ENCODE results near the gene GABBR1. TPM values are rescaled to one million over a fixed set of nuclear protein-coding genes. Genes with fewer than 3 reads are reported as not detected.

GABBR1 gene
- polyA plus RNA-seq, 1 donor (not counting 4 experiments of a cell fraction or from before 2014, with no cell fraction given) = 18.9 TPM

- Histone ChIP-seq H3K4me2 (ENCODE audit: control insufficient read depth, extremely low read depth, insufficient read depth, low read depth, low read length) (no peak overlapping the region), H3K4me3 (ENCODE audit: control insufficient read depth in 2 of 3, extremely low read depth in 1 of 3, insufficient read depth in 2 of 3, low read depth in 1 of 3, low read length in 3 of 3) (no peak overlapping the region), H3K9me1 (ENCODE audit: control insufficient read depth, extremely low read depth, insufficient read depth, low read length) (no peaks in the 10 kb centered on the region), H3K27ac (ENCODE audit: control insufficient read depth, insufficient read depth, low read length) (no peak overlapping the region), H3K79me2 (ENCODE audit: control insufficient read depth, insufficient read depth, low read length) (no peaks in the 10 kb centered on the region), H2AFZ (ENCODE audit: control insufficient read depth, low read length) (no peak overlapping the region), H4K20me1 (ENCODE audit: control insufficient read depth, extremely low read depth, insufficient read depth, low read length) (no peaks in the 10 kb centered on the region), H3K36me3 (ENCODE audit: control insufficient read depth in 2 of 2, extremely low read depth in 1 of 2, insufficient read depth in 2 of 2, low read length in 2 of 2) (peaks cover 0 to 5% of the 10 kb centered on the region in 2 experiments), H3K9ac (ENCODE audit: control insufficient read depth, extremely low read depth, insufficient read depth, low read length) (no peak overlapping the region), H3K27me3 (ENCODE audit: control insufficient read depth, extremely low read depth, insufficient read depth, low read length) (no peaks in the 10 kb centered on the region), H3K4me1 (ENCODE audit: control insufficient read depth, extremely low read depth, insufficient read depth, low read length) (no peaks in the 10 kb centered on the region), H3K9me3 (ENCODE audit: control insufficient read depth, low read depth, low read length) (no peaks in the 10 kb centered on the region)
- FAIRE-seq = no peak
- dilution Hi-C loops (cut with MboI; ENCODE audit: extremely low pct_ligation_motif_present, low sequenced_read_pairs) = loop anchor here (10.0 kb wide), 1 partner anchor 212 kb away; no protein-coding TSS in a partner anchor
- DNase-seq (ENCODE audit: low read depth, low spot score) = no peak
- TF ChIP-seq CTCF (optimal IDR thresholded peaks at IDR 0.05 in 1 of 3, IDR thresholded peaks at IDR 0.05 in 1 of 3, conservative IDR thresholded peaks at IDR 0.05 in 1 of 3; ENCODE audit: extremely low read depth in 1 of 3, insufficient read depth in 2 of 3, low read length in 3 of 3) = no peak
- TF ChIP-seq EZH2 (IDR thresholded peaks at IDR 0.05; ENCODE audit: low read length) = no peak
Measured at GRCh38 chr6:29596381-29596900, 36.5 kb downstream of the GABBR1 start.

- Histone ChIP-seq H3K79me2 (ENCODE audit: control insufficient read depth, insufficient read depth, low read length) (no peaks in the 10 kb centered on the region), H3K9ac (ENCODE audit: control insufficient read depth, extremely low read depth, insufficient read depth, low read length) (no peak overlapping the region), H3K27ac (ENCODE audit: control insufficient read depth, insufficient read depth, low read length) (no peak overlapping the region), H3K27me3 (ENCODE audit: control insufficient read depth, extremely low read depth, insufficient read depth, low read length) (no peaks in the 10 kb centered on the region), H2AFZ (ENCODE audit: control insufficient read depth, low read length) (no peak overlapping the region), H3K36me3 (ENCODE audit: control insufficient read depth in 2 of 2, extremely low read depth in 1 of 2, insufficient read depth in 2 of 2, low read length in 2 of 2) (no peaks in the 10 kb centered on the region), H3K4me3 (ENCODE audit: control insufficient read depth in 2 of 3, extremely low read depth in 1 of 3, insufficient read depth in 2 of 3, low read depth in 1 of 3, low read length in 3 of 3) (no peak overlapping the region), H3K4me2 (ENCODE audit: control insufficient read depth, extremely low read depth, insufficient read depth, low read depth, low read length) (no peak overlapping the region), H3K9me3 (ENCODE audit: control insufficient read depth, low read depth, low read length) (no peaks in the 10 kb centered on the region), H4K20me1 (ENCODE audit: control insufficient read depth, extremely low read depth, insufficient read depth, low read length) (no peaks in the 10 kb centered on the region), H3K4me1 (ENCODE audit: control insufficient read depth, extremely low read depth, insufficient read depth, low read length) (no peaks in the 10 kb centered on the region), H3K9me1 (ENCODE audit: control insufficient read depth, extremely low read depth, insufficient read depth, low read length) (no peaks in the 10 kb centered on the region)
- DNase-seq (ENCODE audit: low read depth, low spot score) (no peak), FAIRE-seq (no peak)
- dilution Hi-C loops (cut with MboI; ENCODE audit: extremely low pct_ligation_motif_present, low sequenced_read_pairs) = loop anchor here (10.0 kb wide), 1 partner anchor 209 kb away; no protein-coding TSS in a partner anchor
- no peak for TF ChIP-seq CTCF (optimal IDR thresholded peaks at IDR 0.05 in 1 of 3, IDR thresholded peaks at IDR 0.05 in 1 of 3, conservative IDR thresholded peaks at IDR 0.05 in 1 of 3; ENCODE audit: extremely low read depth in 1 of 3, insufficient read depth in 2 of 3, low read length in 3 of 3)
- no peak for TF ChIP-seq EZH2 (IDR thresholded peaks at IDR 0.05; ENCODE audit: low read length)
Measured at GRCh38 chr6:29593199-29593855, 39.7 kb downstream of the GABBR1 start.

Data from keratinocyte (primary cell).